Retinal pigment epithelial cell (primary cell): ENCODE measurements around the gene ZNF750.

ENCODE experiments used
- DNase-seq: peaks from one replicate; pipeline ENCODE4 v3.0.0-alpha.2; 2010; ENCODE audit warnings: low read depth
- H3K4me3 ChIP-seq: 2 replicates; pipeline ENCODE4 v1.5.1; 2011; ENCODE audit warnings: mild to moderate bottlenecking, low read length, control low read depth, moderate library complexity
- CTCF ChIP-seq: conservative IDR thresholded peaks from 2 replicates; pipeline ENCODE4 v1.5.1; 2011; ENCODE audit warnings: low read depth, low read length, control low read depth, inconsistent platforms

ZNF750 gene

GRCh38 chr17:82845163-82845807, 5.5 kb upstream of the ZNF750 start:
- TF ChIP-seq CTCF, result no peak
- DNase-seq, result no peak
- no peak overlapping the region for H3K4me3 ChIP-seq

- no peak for DNase-seq
- no peak for TF ChIP-seq CTCF
- no peak overlapping the region for H3K4me3 ChIP-seq
Observed at GRCh38 chr17:82844796-82845162, 5.0 kb upstream of the ZNF750 start.

GRCh38 chr17:82843904-82844680, 4.3 kb upstream of the ZNF750 start:
- H3K4me3 ChIP-seq, result no peak overlapping the region
- no peak for TF ChIP-seq CTCF
- DNase-seq, result no peak

- TF ChIP-seq CTCF, result no peak
- no peak for DNase-seq
- H3K4me3 ChIP-seq, result no peak overlapping the region
Observed at GRCh38 chr17:82841921-82842596, 2.2 kb upstream of the ZNF750 start.

GRCh38 chr17:82840431-82840831, 609 bp upstream of the ZNF750 start:
- no peak overlapping the region for H3K4me3 ChIP-seq
- TF ChIP-seq CTCF, result no peak
- DNase-seq, result no peak

GRCh38 chr17:82838386-82839063, 1.3 kb downstream of the ZNF750 start:
- H3K4me3 ChIP-seq, result no peak overlapping the region
- TF ChIP-seq CTCF, result no peak
- no peak for DNase-seq
